ENCODE results near the gene P2RY8.

DNA sequence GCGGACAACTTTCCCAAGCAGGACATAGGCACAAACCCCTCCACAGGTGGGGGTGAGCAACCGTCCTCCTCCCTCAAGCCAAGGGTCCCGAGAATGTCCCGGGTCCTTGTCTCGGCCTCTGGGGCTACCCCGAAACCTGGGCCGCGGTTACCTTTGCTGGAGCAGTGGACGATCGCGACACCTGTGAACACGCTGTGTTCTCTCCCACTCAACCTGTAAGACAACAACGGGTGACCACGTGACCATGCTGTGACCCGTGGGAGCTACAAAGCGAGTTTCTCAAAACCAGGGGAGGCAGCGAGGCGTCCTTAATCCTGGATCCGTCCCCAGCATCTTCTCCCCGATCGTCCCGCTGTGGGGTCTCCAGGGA lies 102.1 kb downstream of the P2RY8 start:
- TF ChIP-seq ARNT (IDR thresholded peaks at IDR 0.05) (no peak), CTBP1 (IDR thresholded peaks at IDR 0.05; ENCODE audit: borderline replicate concordance) (no peak), SP1 (IDR thresholded peaks at IDR 0.05) (no peak), FOXM1 (IDR thresholded peaks at IDR 0.05; ENCODE audit: borderline replicate concordance) (no peak), L3MBTL2 (conservative IDR thresholded peaks at IDR 0.05) (no peak), BHLHE40 (IDR thresholded peaks at IDR 0.05; ENCODE audit: borderline replicate concordance) (no peak), FOXK2 (IDR thresholded peaks at IDR 0.05) (no peak), ZNF384 (IDR thresholded peaks at IDR 0.05) (no peak), SUZ12 (IDR thresholded peaks at IDR 0.05) (no peak), FOXA1 (IDR thresholded peaks at IDR 0.05) (no peak)
